Progenitor cell of endocrine pancreas (in vitro differentiated cells): Measurements from ENCODE around the gene HPN. TPM values are rescaled to one million over a fixed set of nuclear protein-coding genes. Genes with fewer than 3 reads are reported as not detected.
"Not testable (repeated sequence)": the region's sequence is repeated elsewhere in the genome, so short reads cannot be mapped to it uniquely, and the experiment has no call there.

ENCODE experiments used
- DNase-seq: peaks from one replicate; pipeline ENCODE4 v3.0.0; 2021; ENCODE audit warnings: low spot score; ENCODE audit not compliant: unreplicated experiment
- H3K27ac Mint-ChIP-seq: 2 replicates; pipeline ENCODE4 v1.8.0; 2021; ENCODE audit warnings: mild to moderate bottlenecking, moderate library complexity, mixed read lengths
- H3K27me3 Mint-ChIP-seq: 2 replicates; pipeline ENCODE4 v1.8.0; 2021; ENCODE audit warnings: mixed read lengths
- H3K36me3 Mint-ChIP-seq: 2 replicates; pipeline ENCODE4 v1.8.0; 2022; ENCODE audit warnings: mixed read lengths; ENCODE audit not compliant: insufficient read depth
- H3K4me1 Mint-ChIP-seq: 2 replicates; pipeline ENCODE4 v1.8.0; 2021; ENCODE audit warnings: low read depth, mixed read lengths
- H3K4me3 Mint-ChIP-seq: 2 replicates; pipeline ENCODE4 v1.8.0; 2021; ENCODE audit warnings: low read depth, mild to moderate bottlenecking, moderate library complexity, mixed read lengths
- H3K9me3 Mint-ChIP-seq: 2 replicates; pipeline ENCODE4 v1.8.0; 2021; ENCODE audit warnings: low read depth, mixed read lengths
- CTCF ChIP-seq: fragments of 200-600 bp; sonication (generic); IDR thresholded peaks from one replicate; pipeline ENCODE4 v1.5.0; 2021; ENCODE audit warnings: antibody characterized with exemption, mild to moderate bottlenecking; ENCODE audit not compliant: unreplicated experiment
- total RNA-seq: library from RNA; stranded (reverse); gene quantifications from 2 replicates; pipeline ENCODE4 v1.2.1, GENCODE V29; 2021

The HPN gene
- total RNA-seq, 1 donor from 2014 or later, result 70.5 TPM

- Mint-ChIP-seq H3K4me3 (peak overlapping the region; percentile 91), H3K27ac (peak overlapping the region; percentile 96)
- no peak for TF ChIP-seq CTCF
These were observed 40.6 kb upstream of the HPN start for GRCh38 chr19:35000647-35001501.

DNA sequence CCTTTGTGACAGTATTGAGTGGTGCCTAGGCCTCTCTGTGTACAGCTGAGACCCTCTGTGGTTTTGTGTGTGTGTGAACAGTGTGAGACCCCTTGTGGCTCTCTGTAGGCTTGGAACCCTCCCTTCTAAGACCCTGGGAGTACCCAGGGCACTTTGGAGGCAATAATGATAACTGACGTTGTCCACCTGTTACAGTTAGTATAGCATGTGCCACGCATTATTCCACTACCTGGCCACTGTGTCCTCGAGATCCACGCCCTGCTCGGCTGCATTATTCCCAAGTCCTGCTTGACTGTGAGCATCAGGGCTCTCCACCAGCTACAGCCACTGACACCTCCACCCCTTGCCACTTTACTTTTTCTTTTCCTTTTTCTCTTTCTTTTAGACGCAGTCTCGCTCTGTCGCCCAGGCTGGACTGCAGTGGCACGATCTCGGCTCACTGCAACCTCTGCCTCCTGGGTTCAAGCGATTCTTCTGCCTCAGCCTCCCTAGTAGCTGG is 39.4 kb upstream of the HPN start:
- peaks cover 52% of the 10 kb centered on the region for H3K4me1 Mint-ChIP-seq
- H3K27ac Mint-ChIP-seq, result peak overlapping the region; percentile 94

More at GRCh38 chr19:35000647-35001501, 40.6 kb upstream of the HPN start:
- H3K9me3 Mint-ChIP-seq, result no peaks in the 10 kb centered on the region
- peaks cover 4% of the 10 kb centered on the region for H3K36me3 Mint-ChIP-seq
- no peaks in the 10 kb centered on the region for H3K27me3 Mint-ChIP-seq
- H3K4me1 Mint-ChIP-seq, result peaks cover 41% of the 10 kb centered on the region
- DNase-seq, result no peak

GRCh38 chr19:35004517-35005255 is 36.8 kb upstream of the HPN start:
- no peaks in the 10 kb centered on the region for H3K27me3 Mint-ChIP-seq
- H3K4me3 Mint-ChIP-seq, result no peak overlapping the region
- no peaks in the 10 kb centered on the region for H3K9me3 Mint-ChIP-seq
- H3K4me1 Mint-ChIP-seq, result peaks cover 44% of the 10 kb centered on the region
- no peak for TF ChIP-seq CTCF
- no peak for DNase-seq
- H3K36me3 Mint-ChIP-seq, result peaks cover 9% of the 10 kb centered on the region
- H3K27ac Mint-ChIP-seq, result peak overlapping the region; percentile 37

More for the DNA sequence above, 39.4 kb upstream of the HPN start:
- H3K36me3 Mint-ChIP-seq, result peaks cover 9% of the 10 kb centered on the region
- no peak for DNase-seq
- no peak for TF ChIP-seq CTCF
- no peaks in the 10 kb centered on the region for H3K9me3 Mint-ChIP-seq
- no peaks in the 10 kb centered on the region for H3K27me3 Mint-ChIP-seq
- H3K4me3 Mint-ChIP-seq, result peak overlapping the region; percentile 91

DNA sequence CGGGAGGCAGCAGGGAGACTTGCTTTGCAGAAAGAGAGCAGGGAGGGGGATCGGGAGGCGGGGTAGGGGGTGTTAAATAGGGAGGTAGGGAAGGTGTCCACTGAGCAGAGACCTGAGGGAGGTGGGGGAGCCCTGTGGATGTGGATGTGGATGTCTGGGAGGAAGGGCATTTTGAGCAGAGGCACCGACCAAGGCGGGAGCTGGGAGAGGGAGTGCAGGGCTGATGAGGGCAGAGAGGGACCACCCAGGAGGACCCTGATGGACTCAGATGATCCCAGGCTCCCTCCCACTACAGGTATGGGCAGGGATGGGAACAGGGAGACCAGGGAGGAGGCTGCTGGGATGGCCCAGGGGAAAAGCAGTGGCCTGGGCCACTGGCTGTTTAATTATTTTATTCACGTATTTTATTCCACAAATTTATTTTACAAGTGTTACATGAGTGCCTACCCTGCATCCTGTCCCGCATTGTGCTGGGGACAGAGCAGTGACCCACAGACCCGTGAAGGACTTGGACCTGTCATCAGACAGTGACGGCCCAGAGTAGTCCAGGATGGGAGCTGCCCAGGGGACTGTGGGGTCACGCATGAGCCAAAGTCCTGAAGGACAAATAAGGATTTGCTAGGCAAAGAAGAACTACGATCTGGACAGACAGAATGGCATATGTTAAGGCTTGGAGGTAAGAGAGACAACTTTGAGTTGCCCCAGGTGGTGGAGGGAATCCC is 36.1 kb upstream of the HPN start:
- H3K36me3 Mint-ChIP-seq, result peaks cover 10% of the 10 kb centered on the region
- peaks cover 44% of the 10 kb centered on the region for H3K4me1 Mint-ChIP-seq
- TF ChIP-seq CTCF, result no peak
- H3K4me3 Mint-ChIP-seq, result no peak overlapping the region
- peak overlapping the region; percentile 29 for H3K27ac Mint-ChIP-seq
- no peaks in the 10 kb centered on the region for H3K9me3 Mint-ChIP-seq
- DNase-seq, result no peak
- no peaks in the 10 kb centered on the region for H3K27me3 Mint-ChIP-seq

- peaks cover 44% of the 10 kb centered on the region for H3K4me1 Mint-ChIP-seq
- not testable (repeated sequence) for H3K4me3 Mint-ChIP-seq, H3K27ac Mint-ChIP-seq, H3K27me3 Mint-ChIP-seq, DNase-seq, H3K9me3 Mint-ChIP-seq
- H3K36me3 Mint-ChIP-seq, result peaks cover 13% of the 10 kb centered on the region
These were observed 35.5 kb upstream of the HPN start for GRCh38 chr19:35006007-35006341.
